Measurements from ENCODE around the gene GATM.
A peak's percentile ranks its signal among the peaks of the same experiment; 100 is the strongest.

GATM gene

DNA sequence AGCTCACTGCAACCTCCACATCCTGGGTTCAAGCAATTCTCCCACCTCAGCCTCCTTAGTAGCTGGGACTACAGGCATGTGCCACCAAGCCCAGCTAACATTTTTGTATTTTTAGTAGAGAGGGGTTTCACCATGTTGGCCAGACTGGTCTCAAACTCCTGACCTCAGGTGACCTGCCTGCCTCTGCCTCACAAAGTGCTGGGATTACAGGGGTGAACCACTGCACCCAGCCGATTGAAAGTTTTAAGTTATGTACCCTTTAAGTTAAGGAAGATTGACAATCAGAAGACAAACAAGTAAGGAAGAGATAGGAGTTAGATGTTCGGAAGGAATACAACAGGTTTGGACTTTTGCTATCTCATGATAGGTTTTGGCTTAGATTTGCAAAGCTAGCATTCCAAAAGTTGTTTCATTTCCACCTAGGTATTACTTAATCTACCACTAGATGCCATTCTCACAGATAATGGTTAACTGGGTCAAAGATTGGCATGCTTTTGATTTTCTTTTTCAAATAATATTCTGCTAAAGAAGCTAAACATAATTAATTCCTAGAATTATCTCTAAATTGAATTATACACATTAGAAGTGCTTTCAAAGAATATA, 35.0 kb downstream of the GATM start:
- Histone ChIP-seq H3K27me3 (peaks cover 14% of the 10 kb centered on the region), H3K9me3 (no peaks in the 10 kb centered on the region), H3K36me3 (no peaks in the 10 kb centered on the region), H3K4me3 (ENCODE audit: low read depth, low read length) (no peak overlapping the region), H3K4me1 (no peaks in the 10 kb centered on the region)
- no peak for DNase-seq
- TF ChIP-seq, protein P1, sequence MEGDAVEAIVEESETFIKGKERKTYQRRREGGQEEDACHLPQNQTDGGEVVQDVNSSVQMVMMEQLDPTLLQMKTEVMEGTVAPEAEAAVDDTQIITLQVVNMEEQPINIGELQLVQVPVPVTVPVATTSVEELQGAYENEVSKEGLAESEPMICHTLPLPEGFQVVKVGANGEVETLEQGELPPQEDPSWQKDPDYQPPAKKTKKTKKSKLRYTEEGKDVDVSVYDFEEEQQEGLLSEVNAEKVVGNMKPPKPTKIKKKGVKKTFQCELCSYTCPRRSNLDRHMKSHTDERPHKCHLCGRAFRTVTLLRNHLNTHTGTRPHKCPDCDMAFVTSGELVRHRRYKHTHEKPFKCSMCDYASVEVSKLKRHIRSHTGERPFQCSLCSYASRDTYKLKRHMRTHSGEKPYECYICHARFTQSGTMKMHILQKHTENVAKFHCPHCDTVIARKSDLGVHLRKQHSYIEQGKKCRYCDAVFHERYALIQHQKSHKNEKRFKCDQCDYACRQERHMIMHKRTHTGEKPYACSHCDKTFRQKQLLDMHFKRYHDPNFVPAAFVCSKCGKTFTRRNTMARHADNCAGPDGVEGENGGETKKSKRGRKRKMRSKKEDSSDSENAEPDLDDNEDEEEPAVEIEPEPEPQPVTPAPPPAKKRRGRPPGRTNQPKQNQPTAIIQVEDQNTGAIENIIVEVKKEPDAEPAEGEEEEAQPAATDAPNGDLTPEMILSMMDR (IDR thresholded peaks at IDR 0.05; ENCODE audit: low read depth, low read length): no peak

DNA sequence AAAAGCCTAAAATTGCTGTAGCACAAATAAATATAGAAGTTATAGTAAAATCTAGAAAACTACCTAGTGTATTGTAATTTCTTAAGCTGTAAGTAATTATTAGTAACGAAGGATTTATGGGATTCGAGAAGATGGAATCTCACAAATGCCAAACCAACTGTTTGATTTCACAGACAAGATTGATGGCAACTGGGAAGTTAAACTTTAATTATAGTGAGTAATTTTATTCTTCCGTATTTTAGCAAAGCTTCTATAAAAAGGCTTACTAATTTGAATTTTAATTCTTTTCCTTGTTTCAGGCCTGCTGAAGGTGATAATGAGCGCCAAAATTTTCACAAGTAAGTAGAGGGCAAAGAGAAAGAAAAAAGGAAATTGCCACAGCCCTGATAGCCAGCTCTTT, 36.6 kb downstream of the GATM start:
- no peaks in the 10 kb centered on the region for H3K36me3 ChIP-seq
- H3K4me1 ChIP-seq: no peaks in the 10 kb centered on the region
- DNase-seq: no peak
- no peak overlapping the region for H3K4me3 ChIP-seq (ENCODE audit: low read depth, low read length)
- TF ChIP-seq, protein P1 (IDR thresholded peaks at IDR 0.05; ENCODE audit: low read depth, low read length): no peak
- peaks cover 3% of the 10 kb centered on the region for H3K27me3 ChIP-seq
- H3K9me3 ChIP-seq: no peaks in the 10 kb centered on the region

DNA sequence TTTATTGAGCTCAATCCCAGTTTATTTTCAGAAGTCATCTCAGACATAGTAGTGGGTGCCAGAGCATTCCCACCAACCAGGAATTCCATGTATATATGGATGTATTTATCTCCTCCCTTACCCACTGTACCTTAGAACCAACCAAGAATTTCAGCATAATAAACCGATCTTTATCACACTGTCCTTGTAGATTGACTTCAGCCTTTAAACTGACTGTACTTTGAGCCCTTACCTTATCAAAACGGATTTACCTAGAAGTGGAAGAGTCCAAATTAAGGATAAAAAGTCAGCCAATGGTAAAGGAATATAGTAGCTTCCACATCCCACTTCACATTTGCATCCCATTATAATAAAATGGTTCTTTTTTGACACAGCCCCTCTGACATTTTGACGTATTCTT, 37.9 kb downstream of the GATM start:
- H3K36me3 ChIP-seq: no peaks in the 10 kb centered on the region
- no peak for DNase-seq
- H3K9me3 ChIP-seq: no peaks in the 10 kb centered on the region
- no peak overlapping the region for H3K4me3 ChIP-seq (ENCODE audit: low read depth, low read length)
- no peaks in the 10 kb centered on the region for H3K27me3 ChIP-seq
- TF ChIP-seq, protein P1 (IDR thresholded peaks at IDR 0.05; ENCODE audit: low read depth, low read length): no peak
- no peaks in the 10 kb centered on the region for H3K4me1 ChIP-seq

DNA sequence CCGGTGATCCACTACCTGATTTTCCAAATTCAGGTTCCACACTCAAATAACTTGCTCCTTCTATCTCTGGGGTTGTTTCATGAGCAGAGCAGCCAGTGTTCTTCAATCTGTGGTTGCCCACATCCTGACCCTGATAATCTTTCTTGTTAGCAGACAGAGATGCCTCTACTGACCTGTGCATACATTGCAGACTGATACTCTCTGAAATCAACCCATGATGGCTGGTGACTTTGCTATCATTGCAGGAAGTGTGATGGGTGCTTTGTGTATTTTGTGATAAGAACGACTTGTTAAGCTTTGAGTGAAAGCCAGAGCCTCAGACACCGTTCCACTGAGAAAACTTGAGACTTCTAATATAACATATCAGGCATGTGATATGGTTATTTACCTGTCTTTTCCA, 39.9 kb downstream of the GATM start:
- Histone ChIP-seq H3K4me1 (no peaks in the 10 kb centered on the region), H3K36me3 (no peaks in the 10 kb centered on the region), H3K9me3 (no peaks in the 10 kb centered on the region), H3K27me3 (no peaks in the 10 kb centered on the region), H3K4me3 (ENCODE audit: low read depth, low read length) (no peak overlapping the region)
- TF ChIP-seq, protein P1 (IDR thresholded peaks at IDR 0.05; ENCODE audit: low read depth, low read length): no peak
- no peak for DNase-seq

DNA sequence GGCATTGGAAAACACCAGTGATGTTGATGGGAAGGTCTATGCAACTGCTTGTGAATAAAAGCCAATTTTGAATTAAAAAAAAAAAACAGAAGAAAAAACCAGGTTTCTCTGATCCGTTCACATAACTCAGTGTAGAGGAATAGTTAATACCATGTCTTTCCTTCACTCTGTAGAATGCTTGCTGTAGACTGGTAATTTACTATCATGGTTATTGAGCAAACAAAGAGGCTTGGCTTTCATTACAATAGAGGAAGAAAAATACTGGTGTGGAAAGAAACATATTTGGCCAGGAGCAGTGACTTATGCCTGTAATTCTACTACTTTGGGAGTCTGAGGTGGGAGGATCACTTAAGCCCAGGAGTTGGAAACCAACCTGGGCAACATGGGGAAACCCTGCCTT, 41.1 kb downstream of the GATM start:
- Histone ChIP-seq H3K4me1 (no peaks in the 10 kb centered on the region), H3K36me3 (no peaks in the 10 kb centered on the region), H3K4me3 (ENCODE audit: low read depth, low read length) (no peak overlapping the region), H3K9me3 (no peaks in the 10 kb centered on the region), H3K27me3 (no peaks in the 10 kb centered on the region)
- no peak for DNase-seq
- TF ChIP-seq, protein P1 (IDR thresholded peaks at IDR 0.05; ENCODE audit: low read depth, low read length): no peak

GRCh38 chr15:45333550-45333949, 44.8 kb downstream of the GATM start:
- Histone ChIP-seq H3K9me3 (no peaks in the 10 kb centered on the region), H3K4me3 (ENCODE audit: low read depth, low read length) (no peak overlapping the region), H3K27me3 (no peaks in the 10 kb centered on the region), H3K4me1 (no peaks in the 10 kb centered on the region), H3K36me3 (no peaks in the 10 kb centered on the region)
- DNase-seq: peak; percentile 83
- TF ChIP-seq, protein P1 (IDR thresholded peaks at IDR 0.05; ENCODE audit: low read depth, low read length): no peak
